A549 (cell line): ENCODE data around the gene NFATC2.

Experiments
- BHLHE40 ChIP-seq: IDR thresholded peaks from 2 replicates; pipeline ENCODE4 v1.6.1; 2012; ENCODE audit warnings: low read depth, low read length, inconsistent platforms
- ESRRA ChIP-seq: fragments of 150-350 bp; IDR thresholded peaks from 2 replicates; pipeline ENCODE4 v1.6.1; 2014; ENCODE audit warnings: mild to moderate bottlenecking, low read length, borderline replicate concordance
- POLR2A ChIP-seq: IDR thresholded peaks from 2 replicates; pipeline ENCODE4 v1.6.1; 2012; ENCODE audit warnings: mild to moderate bottlenecking, low read length
- POLR2AphosphoS2 ChIP-seq: conservative IDR thresholded peaks from 2 replicates; pipeline ENCODE4 v1.6.1; 2012; ENCODE audit warnings: low read length, improper control_type of control experiment, inconsistent platforms
- RCOR1 ChIP-seq: fragments of 150-350 bp; IDR thresholded peaks from 2 replicates; pipeline ENCODE4 v1.6.1; 2014; ENCODE audit warnings: antibody characterized with exemption, low read length, low read depth
- REST ChIP-seq: fragments of 200-600 bp; sonication (generic); IDR thresholded peaks from 2 replicates; pipeline ENCODE4 v1.6.1; 2016; ENCODE audit warnings: antibody characterized with exemption, mild to moderate bottlenecking, moderate library complexity
- RFX5 ChIP-seq: fragments of 450-650 bp; IDR thresholded peaks from 2 replicates; pipeline ENCODE4 v1.7.1; 2014; ENCODE audit warnings: antibody characterized with exemption, mild to moderate bottlenecking, moderate library complexity
- RNF2 ChIP-seq: fragments of 200-600 bp; sonication (generic); IDR thresholded peaks from 2 replicates; pipeline ENCODE4 v1.6.1; 2016; ENCODE audit warnings: low read depth, mild to moderate bottlenecking, antibody characterized with exemption, moderate library complexity, borderline replicate concordance
- SMC3 ChIP-seq: fragments of >200 bp; sonication (Bioruptor Twin); formaldehyde crosslinking; IDR thresholded peaks from 3 replicates; pipeline ENCODE4 v1.6.1; 2018; ENCODE audit warnings: inconsistent platforms
- TF ChIP-seq, protein P1 (sequence below): fragments of >200 bp; sonication (Bioruptor Twin); formaldehyde crosslinking; IDR thresholded peaks from 3 replicates; pipeline ENCODE4 v1.5.1; 2016

- TF ChIP-seq, protein P1, sequence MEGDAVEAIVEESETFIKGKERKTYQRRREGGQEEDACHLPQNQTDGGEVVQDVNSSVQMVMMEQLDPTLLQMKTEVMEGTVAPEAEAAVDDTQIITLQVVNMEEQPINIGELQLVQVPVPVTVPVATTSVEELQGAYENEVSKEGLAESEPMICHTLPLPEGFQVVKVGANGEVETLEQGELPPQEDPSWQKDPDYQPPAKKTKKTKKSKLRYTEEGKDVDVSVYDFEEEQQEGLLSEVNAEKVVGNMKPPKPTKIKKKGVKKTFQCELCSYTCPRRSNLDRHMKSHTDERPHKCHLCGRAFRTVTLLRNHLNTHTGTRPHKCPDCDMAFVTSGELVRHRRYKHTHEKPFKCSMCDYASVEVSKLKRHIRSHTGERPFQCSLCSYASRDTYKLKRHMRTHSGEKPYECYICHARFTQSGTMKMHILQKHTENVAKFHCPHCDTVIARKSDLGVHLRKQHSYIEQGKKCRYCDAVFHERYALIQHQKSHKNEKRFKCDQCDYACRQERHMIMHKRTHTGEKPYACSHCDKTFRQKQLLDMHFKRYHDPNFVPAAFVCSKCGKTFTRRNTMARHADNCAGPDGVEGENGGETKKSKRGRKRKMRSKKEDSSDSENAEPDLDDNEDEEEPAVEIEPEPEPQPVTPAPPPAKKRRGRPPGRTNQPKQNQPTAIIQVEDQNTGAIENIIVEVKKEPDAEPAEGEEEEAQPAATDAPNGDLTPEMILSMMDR = no peak
- no peak for TF ChIP-seq POLR2A
- TF ChIP-seq RCOR1 = no peak
- no peak for TF ChIP-seq RFX5
- no peak for TF ChIP-seq REST
- TF ChIP-seq RNF2 = no peak
- TF ChIP-seq POLR2AphosphoS2 = no peak
- no peak for TF ChIP-seq BHLHE40
- no peak for TF ChIP-seq SMC3
- no peak for TF ChIP-seq ESRRA
Measured at GRCh38 chr20:51374961-51375360, 167.6 kb downstream of the NFATC2 start.
